ENCODE results near the gene CYP4V2.

Gene CYP4V2

DNA sequence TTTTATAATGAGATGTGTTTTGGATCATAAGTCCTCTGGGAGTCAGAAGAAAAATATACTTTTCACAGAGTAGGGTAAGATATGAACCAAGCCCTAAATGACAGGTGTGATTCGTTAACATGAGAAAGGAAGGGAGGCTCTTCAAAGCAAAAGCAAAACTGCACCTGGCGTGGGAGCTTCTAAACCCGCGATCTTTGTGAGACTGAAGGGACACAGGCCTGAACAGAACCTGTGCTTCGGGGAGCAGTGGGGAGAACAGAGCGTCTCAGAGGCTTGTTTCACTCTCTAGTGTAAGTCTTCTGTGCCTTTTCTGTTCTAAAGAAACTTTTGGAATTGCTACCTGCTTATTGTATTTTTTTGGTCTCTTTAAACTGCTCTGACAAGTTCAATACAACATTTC lies 30.2 kb upstream of the CYP4V2 start:
- H3K4me3 ChIP-seq (ENCODE audit: low read depth, low read length) = no peak overlapping the region
- no peaks in the 10 kb centered on the region for H3K9me3 ChIP-seq (ENCODE audit: control insufficient read depth, insufficient read depth, low read length)
- no peaks in the 10 kb centered on the region for H3K36me3 ChIP-seq (ENCODE audit: control insufficient read depth, insufficient read depth, low read length)
- no peak overlapping the region for H3K9ac ChIP-seq (ENCODE audit: low read depth, low read length)
- no peaks in the 10 kb centered on the region for H3K4me1 ChIP-seq (ENCODE audit: control insufficient read depth, insufficient read depth, low read length)
- no peaks in the 10 kb centered on the region for H3K27me3 ChIP-seq (ENCODE audit: control insufficient read depth, insufficient read depth, low read length)

DNA sequence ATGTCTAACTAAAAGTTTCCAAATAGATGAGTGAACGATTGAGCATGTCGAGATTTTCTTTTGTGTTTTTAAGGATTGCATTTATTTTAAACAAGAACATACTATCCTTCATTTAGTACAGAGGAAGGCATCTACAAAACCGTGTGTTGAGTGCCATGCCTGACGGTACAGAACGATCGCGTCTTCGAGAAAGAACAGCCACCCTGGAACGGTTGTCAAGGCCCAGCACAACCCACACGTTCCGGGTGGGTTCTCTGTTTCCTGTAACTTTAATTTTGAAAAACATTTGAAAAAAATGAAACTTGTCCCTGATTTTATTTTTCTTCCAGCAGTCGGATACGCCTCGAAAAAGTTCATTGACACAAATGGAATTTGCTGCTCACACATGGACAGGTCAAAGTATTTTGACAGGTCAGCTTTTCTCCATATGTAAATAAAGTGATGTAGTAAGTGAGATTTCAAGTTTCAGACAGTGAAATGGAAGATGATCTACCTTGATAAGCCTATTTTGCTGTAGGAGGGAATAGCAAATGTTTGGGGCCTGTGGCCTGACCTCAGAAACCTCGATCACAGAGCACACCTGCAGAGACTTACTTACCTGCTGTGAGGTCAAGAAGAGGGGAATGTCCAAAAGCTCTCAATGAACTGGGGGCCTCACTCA lies 24.4 kb upstream of the CYP4V2 start:
- Histone ChIP-seq H3K9me3 (ENCODE audit: control insufficient read depth, insufficient read depth, low read length) (no peaks in the 10 kb centered on the region), H3K9ac (ENCODE audit: low read depth, low read length) (no peak overlapping the region), H3K4me3 (ENCODE audit: low read depth, low read length) (no peak overlapping the region), H3K27me3 (ENCODE audit: control insufficient read depth, insufficient read depth, low read length) (no peaks in the 10 kb centered on the region), H3K4me1 (ENCODE audit: control insufficient read depth, insufficient read depth, low read length) (no peaks in the 10 kb centered on the region), H3K36me3 (ENCODE audit: control insufficient read depth, insufficient read depth, low read length) (no peaks in the 10 kb centered on the region)

DNA sequence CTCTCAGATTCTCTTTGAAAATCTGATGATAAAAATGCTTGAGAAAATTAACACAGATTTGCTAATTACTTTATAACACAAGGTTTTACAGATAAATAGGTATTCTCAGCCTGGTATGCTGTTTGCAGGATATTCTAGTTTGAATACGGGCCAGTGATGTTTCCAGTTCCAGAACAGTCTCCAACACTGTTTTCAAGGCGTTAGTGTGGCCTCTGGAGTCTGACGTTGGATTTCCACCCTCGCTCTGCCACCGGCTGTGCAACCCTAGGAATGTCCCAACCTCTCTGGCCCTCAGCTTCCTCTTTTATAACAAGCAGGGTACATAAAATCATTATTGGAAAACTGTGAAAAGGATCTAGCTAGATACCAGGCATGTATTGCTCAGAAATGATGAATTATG lies 23.8 kb upstream of the CYP4V2 start:
- Histone ChIP-seq H3K4me1 (ENCODE audit: control insufficient read depth, insufficient read depth, low read length) (no peaks in the 10 kb centered on the region), H3K9ac (ENCODE audit: low read depth, low read length) (no peak overlapping the region), H3K36me3 (ENCODE audit: control insufficient read depth, insufficient read depth, low read length) (no peaks in the 10 kb centered on the region), H3K27me3 (ENCODE audit: control insufficient read depth, insufficient read depth, low read length) (no peaks in the 10 kb centered on the region), H3K4me3 (ENCODE audit: low read depth, low read length) (no peak overlapping the region), H3K9me3 (ENCODE audit: control insufficient read depth, insufficient read depth, low read length) (no peaks in the 10 kb centered on the region)

DNA sequence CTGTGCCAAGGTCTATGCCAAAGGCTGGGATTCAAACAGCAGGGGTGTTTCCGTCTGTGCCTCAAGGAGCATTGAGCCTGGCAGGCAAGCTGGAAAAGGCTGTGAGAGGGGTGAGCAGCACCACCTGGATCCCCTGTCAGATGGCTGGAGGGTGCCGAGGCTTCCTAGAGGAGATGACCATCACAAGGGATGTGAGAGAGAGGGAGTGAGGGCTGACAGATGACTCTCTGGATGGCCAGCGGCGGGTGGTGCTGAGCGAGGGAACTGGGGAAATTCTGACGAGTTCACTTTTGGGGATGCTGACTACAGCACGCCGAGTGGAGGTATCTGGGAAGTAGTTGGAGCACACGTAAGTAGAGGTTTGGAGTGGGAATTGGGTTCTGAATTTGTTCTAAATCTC lies 22.6 kb upstream of the CYP4V2 start:
- Histone ChIP-seq H3K4me1 (ENCODE audit: control insufficient read depth, insufficient read depth, low read length) (no peaks in the 10 kb centered on the region), H3K9me3 (ENCODE audit: control insufficient read depth, insufficient read depth, low read length) (no peaks in the 10 kb centered on the region), H3K9ac (ENCODE audit: low read depth, low read length) (no peak overlapping the region), H3K27me3 (ENCODE audit: control insufficient read depth, insufficient read depth, low read length) (no peaks in the 10 kb centered on the region), H3K36me3 (ENCODE audit: control insufficient read depth, insufficient read depth, low read length) (no peaks in the 10 kb centered on the region), H3K4me3 (ENCODE audit: low read depth, low read length) (no peak overlapping the region)

DNA sequence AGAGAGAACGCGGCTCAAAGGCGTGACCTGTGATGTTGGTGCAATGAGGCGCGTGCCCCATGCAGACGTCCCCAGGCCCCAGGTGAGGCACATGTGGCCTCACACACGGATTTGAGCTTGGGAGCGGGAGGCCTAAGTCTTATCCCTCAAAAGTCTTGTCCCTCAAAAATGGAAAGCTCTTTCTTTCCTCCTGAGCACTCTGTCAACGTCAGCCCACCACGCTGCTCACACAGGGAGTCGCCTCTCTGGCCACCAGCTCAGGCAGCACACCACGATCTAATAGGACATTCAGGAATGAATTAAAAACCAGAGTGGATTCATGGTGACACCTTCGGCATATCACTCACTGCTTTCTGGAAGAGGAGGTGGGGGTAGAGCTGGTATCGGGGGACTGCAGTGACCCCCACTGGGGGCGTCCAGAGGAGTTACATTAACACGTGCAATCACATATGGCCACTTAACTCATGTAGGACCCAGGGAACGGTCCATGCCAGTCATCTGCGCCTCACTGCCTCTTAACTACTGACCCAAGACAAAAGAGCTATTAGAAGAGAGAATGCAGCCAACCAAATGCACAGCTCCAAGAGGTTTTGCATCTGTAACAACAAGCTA lies 21.9 kb upstream of the CYP4V2 start:
- no peaks in the 10 kb centered on the region for H3K4me1 ChIP-seq (ENCODE audit: control insufficient read depth, insufficient read depth, low read length)
- no peaks in the 10 kb centered on the region for H3K9me3 ChIP-seq (ENCODE audit: control insufficient read depth, insufficient read depth, low read length)
- no peak overlapping the region for H3K4me3 ChIP-seq (ENCODE audit: low read depth, low read length)
- H3K36me3 ChIP-seq (ENCODE audit: control insufficient read depth, insufficient read depth, low read length) = no peaks in the 10 kb centered on the region
- no peaks in the 10 kb centered on the region for H3K27me3 ChIP-seq (ENCODE audit: control insufficient read depth, insufficient read depth, low read length)
- no peak overlapping the region for H3K9ac ChIP-seq (ENCODE audit: low read depth, low read length)

DNA sequence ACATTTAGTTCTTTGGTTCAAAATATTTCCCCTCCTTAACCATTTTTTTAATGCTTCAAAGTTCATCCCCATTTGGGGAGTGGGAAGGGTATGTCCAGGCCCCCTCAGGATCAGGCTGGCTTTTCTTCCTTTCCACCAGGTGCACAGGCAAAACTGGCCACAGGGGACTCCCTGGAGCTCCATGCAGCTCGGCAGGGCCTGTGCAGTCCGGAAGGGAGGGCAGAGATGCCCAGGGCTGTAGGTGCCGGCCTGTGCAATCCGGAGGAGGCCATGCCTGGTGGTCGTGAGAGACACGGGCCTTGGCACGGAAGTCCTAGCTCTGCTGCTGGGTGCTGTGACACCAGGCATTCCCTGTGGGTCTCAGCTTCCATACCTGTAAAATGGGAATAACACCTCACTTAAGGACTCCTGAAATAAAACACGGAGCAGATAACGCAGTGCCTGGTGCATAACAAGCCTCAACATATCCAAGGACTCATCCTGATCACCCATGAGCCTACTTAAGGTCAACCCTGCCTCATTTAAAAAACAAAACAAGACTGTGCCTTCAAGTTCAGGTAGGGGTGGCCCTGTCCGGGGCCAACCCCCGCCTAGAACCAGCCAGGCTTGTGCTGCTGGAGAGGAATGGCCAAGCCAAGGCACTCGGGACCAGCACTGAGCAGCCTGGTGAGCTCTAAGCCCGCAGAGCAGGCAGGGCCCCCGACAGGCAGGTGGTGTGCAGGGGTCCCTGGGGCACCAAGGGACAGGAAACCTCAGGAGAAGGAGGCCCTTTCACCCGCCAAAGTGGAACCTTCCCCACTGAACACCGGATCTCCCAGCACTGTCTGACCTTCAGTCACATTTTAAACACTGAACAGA lies 21.2 kb upstream of the CYP4V2 start:
- no peaks in the 10 kb centered on the region for H3K4me1 ChIP-seq (ENCODE audit: control insufficient read depth, insufficient read depth, low read length)
- H3K4me3 ChIP-seq (ENCODE audit: low read depth, low read length) = no peak overlapping the region
- no peaks in the 10 kb centered on the region for H3K36me3 ChIP-seq (ENCODE audit: control insufficient read depth, insufficient read depth, low read length)
- H3K9ac ChIP-seq (ENCODE audit: low read depth, low read length) = no peak overlapping the region
- H3K9me3 ChIP-seq (ENCODE audit: control insufficient read depth, insufficient read depth, low read length) = no peaks in the 10 kb centered on the region
- no peaks in the 10 kb centered on the region for H3K27me3 ChIP-seq (ENCODE audit: control insufficient read depth, insufficient read depth, low read length)

DNA sequence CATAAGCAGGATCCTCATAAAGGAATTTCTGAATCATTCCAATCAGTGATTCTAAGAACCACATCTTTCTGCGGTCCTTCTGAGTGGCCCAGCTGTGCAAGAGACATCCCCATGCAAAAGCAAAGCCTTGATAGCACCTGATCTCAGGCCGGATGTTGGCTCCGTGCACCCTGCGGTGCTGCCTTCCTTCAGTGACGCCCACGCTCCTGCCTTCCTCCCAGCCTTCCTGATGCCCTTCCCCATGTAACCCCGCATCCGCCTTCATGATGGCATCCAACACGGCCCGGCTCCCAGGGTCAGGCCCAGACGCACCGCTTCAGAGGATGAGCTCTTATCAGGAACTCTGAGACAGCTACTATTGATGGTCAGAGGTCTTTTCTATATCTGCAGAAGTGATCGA lies 20.4 kb upstream of the CYP4V2 start:
- Histone ChIP-seq H3K36me3 (ENCODE audit: control insufficient read depth, insufficient read depth, low read length) (no peaks in the 10 kb centered on the region), H3K9ac (ENCODE audit: low read depth, low read length) (no peak overlapping the region), H3K9me3 (ENCODE audit: control insufficient read depth, insufficient read depth, low read length) (no peaks in the 10 kb centered on the region), H3K4me1 (ENCODE audit: control insufficient read depth, insufficient read depth, low read length) (no peaks in the 10 kb centered on the region), H3K27me3 (ENCODE audit: control insufficient read depth, insufficient read depth, low read length) (no peaks in the 10 kb centered on the region), H3K4me3 (ENCODE audit: low read depth, low read length) (no peak overlapping the region)

DNA sequence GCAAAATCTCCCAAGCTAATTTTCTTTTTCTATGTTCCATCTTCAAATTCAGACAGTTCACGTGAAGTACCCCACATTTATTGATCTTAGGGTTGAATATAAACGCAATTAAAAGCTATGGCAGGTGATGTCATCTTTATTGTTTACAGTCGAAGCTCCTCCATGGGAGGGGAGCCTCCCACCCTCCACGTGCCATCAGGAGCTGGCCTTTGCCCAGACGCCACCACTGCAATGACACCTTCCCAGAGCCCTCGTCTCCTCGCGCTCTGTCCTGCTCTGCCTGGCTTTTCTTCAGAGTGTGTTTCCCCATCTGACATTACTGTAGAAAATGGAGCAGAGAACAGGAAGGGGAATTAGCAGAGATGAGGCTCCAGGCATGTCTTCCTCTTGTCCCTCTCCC lies 18.8 kb upstream of the CYP4V2 start:
- Histone ChIP-seq H3K4me3 (ENCODE audit: low read depth, low read length) (no peak overlapping the region), H3K9me3 (ENCODE audit: control insufficient read depth, insufficient read depth, low read length) (no peaks in the 10 kb centered on the region), H3K4me1 (ENCODE audit: control insufficient read depth, insufficient read depth, low read length) (no peaks in the 10 kb centered on the region), H3K27me3 (ENCODE audit: control insufficient read depth, insufficient read depth, low read length) (no peaks in the 10 kb centered on the region), H3K9ac (ENCODE audit: low read depth, low read length) (no peak overlapping the region), H3K36me3 (ENCODE audit: control insufficient read depth, insufficient read depth, low read length) (no peaks in the 10 kb centered on the region)

DNA sequence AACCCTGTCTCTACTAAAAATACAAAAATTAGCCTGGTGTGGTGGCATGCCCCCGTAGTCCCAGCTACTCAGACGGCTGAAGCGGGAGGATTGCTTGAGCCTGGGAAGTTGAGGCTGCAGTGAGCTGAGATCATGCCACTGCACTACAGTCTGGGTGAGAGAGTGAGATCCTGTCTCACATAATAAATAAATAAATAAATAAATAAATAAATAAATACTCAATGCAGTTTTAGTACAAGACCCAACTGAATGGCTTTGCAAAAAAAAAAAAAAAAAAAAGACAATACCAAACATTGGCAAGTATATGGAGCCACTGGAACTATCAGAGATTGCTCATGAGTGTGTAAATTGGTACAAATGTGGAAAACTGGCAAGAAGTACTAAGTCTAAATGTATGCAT lies 3.3 kb upstream of the CYP4V2 start:
- Histone ChIP-seq H3K4me1 (ENCODE audit: control insufficient read depth, insufficient read depth, low read length) (peaks cover 8% of the 10 kb centered on the region), H3K36me3 (ENCODE audit: control insufficient read depth, insufficient read depth, low read length) (no peaks in the 10 kb centered on the region), H3K27me3 (ENCODE audit: control insufficient read depth, insufficient read depth, low read length) (no peaks in the 10 kb centered on the region), H3K9me3 (ENCODE audit: control insufficient read depth, insufficient read depth, low read length) (no peaks in the 10 kb centered on the region), H3K9ac (ENCODE audit: low read depth, low read length) (no peak overlapping the region), H3K4me3 (ENCODE audit: low read depth, low read length) (no peak overlapping the region)

DNA sequence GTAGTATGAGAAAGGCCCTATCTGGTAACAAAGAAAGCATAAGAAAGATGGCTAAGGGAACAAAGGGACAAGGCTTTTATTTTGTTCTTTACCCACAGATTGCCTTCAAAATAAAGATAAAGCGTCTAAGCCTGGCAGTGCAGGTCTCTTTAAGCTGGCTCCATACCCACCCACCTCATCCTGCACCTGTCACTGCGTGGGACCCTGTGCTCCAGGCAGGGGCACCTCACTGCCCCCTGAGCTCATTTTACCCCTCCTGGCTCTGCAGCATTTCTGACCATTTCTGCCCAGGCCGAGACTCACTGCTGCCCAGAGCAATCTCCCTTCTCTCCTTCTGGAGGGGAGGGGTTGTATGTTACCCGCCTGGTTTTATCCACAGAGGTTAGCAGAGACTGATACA lies 1.7 kb upstream of the CYP4V2 start:
- Histone ChIP-seq H3K4me1 (ENCODE audit: control insufficient read depth, insufficient read depth, low read length) (peaks cover 8% of the 10 kb centered on the region), H3K4me3 (ENCODE audit: low read depth, low read length) (no peak overlapping the region), H3K9ac (ENCODE audit: low read depth, low read length) (no peak overlapping the region), H3K36me3 (ENCODE audit: control insufficient read depth, insufficient read depth, low read length) (no peaks in the 10 kb centered on the region), H3K9me3 (ENCODE audit: control insufficient read depth, insufficient read depth, low read length) (no peaks in the 10 kb centered on the region), H3K27me3 (ENCODE audit: control insufficient read depth, insufficient read depth, low read length) (no peaks in the 10 kb centered on the region)

DNA sequence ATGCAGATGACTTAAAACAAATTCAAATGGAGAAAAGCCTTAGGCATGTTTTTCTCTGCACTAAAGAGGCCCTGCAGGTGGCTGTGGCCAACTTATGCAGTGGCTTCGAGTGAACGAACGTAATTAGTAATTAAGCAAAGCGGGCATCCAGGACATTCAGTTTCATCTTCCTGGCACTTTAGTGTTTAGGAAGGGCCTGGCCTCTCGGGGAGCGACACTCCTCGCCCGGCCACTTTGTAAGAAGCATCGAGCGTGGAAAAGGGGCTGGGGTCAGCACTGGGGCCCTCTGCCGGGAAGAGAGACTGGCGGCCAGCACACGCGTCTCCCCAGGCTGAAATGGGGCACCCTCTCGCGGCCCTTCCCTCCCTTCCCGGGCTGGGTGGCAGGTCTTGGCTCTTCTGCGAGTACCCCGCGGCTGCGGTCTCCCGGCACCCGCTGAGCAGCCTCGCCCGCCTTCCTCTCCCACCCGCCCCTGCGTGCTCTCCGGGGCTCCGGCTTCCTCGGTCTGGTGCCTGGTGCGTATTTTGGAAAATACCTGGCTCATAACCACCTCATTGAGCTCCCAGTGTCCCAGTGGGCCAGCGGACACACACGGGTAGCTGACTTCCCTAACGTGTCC lies 677 bp upstream of the CYP4V2 start:
- Histone ChIP-seq H3K4me3 (ENCODE audit: low read depth, low read length) (peak overlapping the region; percentile 72), H3K27me3 (ENCODE audit: control insufficient read depth, insufficient read depth, low read length) (no peaks in the 10 kb centered on the region)

More for the DNA sequence above, 677 bp upstream of the CYP4V2 start:
- H3K9me3 ChIP-seq (ENCODE audit: control insufficient read depth, insufficient read depth, low read length) = no peaks in the 10 kb centered on the region
- H3K9ac ChIP-seq (ENCODE audit: low read depth, low read length) = peak overlapping the region; percentile 75
- no peaks in the 10 kb centered on the region for H3K36me3 ChIP-seq (ENCODE audit: control insufficient read depth, insufficient read depth, low read length)
- H3K4me1 ChIP-seq (ENCODE audit: control insufficient read depth, insufficient read depth, low read length) = peaks cover 8% of the 10 kb centered on the region
